8988T (cell line): ENCODE data around the gene NRN1.
"Not testable (repeated sequence)": the region's sequence is repeated elsewhere in the genome, so short reads cannot be mapped to it uniquely, and the experiment has no call there.

Source experiments
- DNase-seq: peaks from one replicate; pipeline ENCODE4 v3.0.0; 2011

Gene NRN1

DNA sequence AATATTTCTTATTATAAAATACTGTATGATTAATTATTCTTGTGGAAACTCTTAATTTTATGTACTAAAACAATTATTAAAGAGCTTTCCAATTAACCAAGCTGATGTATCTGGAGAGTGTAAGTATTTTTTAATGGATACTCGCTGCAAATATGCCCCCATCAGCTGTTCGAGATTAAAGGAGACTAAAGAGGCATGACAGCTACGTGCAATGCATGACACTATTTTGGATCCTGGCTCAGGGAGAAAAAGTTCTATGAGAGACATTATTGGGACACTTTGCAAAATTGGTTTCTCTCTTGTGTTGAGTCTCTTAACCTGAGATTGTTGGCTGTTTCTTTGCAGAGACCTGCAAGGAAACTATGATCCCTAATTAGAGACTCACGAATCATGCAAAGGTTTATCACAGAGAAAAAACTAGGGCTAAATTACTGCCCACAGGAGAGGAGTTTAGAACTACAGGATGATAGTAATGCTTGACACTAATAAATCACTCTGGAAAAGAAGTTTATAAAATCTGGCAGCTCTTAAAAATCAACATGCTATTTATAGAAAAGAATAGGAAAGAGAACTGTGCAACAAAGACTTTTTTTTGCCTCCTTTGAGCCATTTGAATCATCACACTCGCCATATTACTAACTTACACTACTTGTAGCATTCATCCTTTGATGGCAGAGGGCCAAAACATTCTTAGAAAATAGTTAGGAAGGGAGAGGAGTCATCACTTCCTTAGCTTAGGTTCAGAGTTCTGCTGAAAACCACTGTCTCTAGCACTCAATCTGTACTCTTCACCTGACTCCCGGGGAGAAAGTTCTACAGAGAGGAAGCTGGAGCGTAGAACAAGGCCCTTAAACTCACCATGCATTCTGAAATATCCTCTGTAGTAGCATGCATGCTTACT is 25.3 kb downstream of the NRN1 start:
- no peak for DNase-seq

DNA sequence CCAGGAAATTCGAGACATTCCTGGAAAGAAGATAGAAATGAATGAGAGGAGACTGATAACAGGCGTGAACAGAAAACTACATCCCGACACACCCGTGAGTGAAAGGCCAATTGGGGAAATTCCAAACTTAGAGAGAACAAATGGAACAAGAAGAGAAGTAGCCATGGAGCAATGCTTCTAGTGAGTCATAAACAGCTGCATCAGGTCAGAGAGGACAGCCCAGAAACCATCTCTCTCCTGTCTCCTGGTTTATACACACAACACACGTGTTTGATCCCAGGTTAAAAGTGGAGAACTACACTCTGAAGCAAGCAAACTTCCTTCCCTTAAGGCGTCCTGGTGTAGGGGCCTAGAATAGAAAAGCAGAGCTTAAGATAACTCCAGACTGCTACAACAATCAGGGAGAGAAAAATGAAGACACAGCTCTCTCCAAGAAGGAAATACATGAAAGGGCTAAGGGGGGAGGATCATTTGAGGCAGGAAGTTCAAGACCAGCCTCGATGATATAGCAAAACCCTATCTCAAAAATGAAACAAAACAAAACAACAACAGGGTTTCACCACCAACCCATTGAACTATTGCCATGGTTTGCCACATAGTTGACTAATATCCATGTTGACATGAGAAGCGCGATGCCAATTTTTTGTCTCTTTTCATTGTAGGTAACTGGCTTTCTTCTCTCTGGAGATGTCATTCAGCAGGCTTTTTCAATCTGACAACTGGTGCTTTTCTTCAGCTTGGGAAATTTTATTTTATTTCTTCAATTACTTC is 26.9 kb downstream of the NRN1 start:
- no peak for DNase-seq

DNA sequence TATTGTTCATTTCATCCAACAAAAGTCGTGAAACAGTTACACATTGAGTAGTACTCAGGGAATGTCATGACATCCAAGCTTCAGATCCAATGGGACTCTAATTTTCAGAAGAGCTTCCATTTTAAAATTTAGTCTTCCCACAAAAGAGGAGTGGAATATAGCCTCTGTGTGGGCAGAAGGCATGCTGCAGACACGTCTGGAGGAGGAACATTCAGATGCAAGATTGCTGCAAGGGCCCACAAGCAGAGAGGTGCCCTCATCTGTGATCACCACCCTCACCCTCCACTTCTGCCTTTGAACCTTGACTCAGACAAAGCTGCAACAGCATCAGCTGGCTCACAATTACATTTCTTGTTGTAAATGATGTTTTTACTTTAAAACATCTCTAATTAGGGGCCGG is 29.9 kb downstream of the NRN1 start:
- DNase-seq: no peak

DNA sequence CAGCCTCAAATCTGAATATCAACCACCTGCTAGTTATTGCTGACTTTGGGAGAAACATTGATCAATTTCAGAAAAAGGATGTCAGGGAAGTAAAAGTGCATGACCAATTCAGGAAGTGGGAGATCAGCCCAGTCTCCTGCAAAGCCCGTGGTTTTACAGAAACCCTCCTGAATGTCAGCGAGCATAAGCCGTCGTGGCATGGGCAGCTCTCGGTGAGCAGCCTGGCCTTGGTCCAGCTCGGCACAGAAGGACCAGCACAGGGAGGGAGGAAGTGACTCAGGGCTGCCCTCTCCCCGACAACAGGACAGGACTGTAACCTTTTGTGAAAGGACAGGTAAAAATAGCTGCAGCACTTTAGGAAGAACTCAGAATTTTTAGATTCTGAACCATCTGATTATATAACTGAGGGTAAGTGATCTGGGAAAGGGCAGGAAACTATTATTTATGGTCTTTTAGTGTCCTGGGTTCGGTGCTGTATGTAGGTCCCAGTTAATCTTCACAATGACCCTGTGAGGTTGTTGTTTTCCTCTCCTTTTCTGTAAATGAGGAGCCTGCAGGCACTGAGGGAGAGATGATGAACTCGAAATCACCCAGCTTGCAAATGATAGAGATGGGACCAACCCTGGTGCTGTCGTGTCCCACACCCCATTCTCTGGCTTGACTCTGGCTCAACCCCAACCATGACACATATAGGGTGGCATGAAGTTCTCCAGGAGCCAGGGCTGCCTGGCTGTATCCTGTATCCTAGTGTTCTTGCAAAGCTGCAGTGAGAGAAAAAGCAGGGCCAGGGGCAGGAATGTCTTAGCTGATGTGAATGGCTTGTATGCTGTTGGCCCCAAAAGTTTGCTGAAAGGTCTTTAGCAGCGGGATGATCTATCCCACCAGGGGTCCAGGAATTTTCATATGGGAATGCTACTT is 37.6 kb downstream of the NRN1 start:
- no peak for DNase-seq

DNA sequence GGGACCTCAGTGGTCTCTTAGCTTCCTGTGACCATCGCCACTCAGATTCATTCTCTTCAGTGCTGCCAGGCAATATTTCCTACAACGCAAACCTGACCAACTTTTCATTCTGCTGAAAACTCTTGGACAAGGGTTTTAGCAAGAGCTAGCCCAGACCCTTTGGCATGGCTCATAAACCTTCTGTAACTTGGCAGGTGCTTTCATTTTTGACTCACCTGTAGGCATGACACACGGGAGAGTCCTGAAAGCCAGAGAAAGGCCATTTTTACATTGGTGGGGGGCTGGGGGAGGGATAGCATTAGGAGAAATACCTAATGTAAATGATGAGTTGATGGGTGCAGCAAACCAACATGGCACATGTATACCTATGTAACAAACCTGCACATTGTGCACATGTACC is 38.7 kb downstream of the NRN1 start:
- DNase-seq: not testable (repeated sequence)

DNA sequence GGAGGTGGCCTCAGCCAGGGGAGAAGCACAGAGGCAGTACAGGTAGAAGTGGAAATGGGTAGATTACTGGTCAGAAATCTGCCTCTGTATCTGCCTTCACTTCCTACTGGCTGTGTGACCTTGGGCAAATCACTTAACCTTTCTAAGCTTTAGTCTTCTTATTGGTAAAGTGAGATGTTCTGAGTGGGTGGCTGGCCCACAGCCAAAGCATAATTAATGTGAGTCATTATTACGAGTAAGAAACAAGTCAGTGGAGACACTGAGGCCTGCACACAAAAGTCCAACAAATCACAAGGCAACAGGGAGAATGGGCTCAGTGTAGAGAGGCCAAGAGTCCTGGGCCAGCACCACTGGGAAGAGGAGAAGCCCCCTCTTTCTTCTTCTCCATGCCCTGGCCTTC is 39.1 kb downstream of the NRN1 start:
- DNase-seq: no peak

DNA sequence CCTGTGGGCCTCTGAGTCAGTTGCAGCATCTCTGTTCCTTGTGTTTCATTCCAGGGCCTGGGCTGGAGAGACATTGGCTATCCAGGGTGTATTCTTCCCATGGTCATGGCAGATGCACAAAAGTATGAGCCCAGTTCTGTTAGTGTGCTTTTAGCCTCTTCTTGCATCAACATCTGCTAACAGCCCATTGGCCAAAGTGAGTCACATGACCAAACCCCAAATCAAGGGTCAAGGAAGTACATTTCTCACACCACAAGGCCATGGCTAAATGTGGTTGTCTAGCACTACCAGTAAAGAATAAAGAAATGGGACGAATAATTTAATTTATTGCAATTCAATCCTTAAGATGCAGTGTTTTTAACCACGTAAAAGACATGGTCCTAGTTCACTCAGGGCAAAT is 43.9 kb downstream of the NRN1 start:
- DNase-seq: no peak

DNA sequence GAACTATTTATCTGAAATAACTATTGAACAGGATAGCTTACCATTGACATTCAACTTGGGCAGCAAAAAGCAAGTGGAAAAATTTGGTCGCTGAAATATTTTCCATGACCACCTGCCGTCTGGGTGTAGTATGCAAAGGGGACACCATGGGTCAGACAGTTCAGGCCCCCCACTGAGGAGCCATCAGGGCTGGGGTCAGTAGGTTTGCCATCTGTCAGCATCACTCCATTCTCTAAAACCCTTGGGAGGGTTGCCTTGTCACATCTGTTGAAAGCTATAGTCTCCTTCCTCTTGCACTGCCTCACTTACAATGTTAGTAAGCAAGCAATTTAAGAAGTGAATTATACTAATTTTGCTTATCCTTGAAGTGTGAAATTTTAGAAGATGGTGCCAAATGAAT is 44.9 kb downstream of the NRN1 start:
- no peak for DNase-seq

DNA sequence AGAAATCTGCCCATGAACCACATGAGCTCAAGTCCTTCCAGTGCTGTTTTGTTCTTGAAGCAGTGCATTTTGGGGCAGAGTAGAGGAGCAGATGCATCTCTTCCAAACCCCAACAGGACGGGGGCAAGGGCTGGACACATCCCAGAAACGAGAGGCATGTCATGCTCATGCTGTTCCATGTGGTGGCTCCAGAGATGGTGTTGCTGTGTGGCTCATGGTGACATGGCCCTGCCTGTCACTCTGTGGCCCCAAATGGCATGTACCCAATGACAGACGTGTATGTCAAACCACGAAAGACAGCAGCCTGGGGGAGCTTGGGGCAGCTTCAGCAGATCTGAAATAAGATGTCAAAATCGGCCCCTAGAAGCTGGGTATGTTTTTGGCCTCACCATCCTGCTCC is 46.3 kb downstream of the NRN1 start:
- DNase-seq: no peak

DNA sequence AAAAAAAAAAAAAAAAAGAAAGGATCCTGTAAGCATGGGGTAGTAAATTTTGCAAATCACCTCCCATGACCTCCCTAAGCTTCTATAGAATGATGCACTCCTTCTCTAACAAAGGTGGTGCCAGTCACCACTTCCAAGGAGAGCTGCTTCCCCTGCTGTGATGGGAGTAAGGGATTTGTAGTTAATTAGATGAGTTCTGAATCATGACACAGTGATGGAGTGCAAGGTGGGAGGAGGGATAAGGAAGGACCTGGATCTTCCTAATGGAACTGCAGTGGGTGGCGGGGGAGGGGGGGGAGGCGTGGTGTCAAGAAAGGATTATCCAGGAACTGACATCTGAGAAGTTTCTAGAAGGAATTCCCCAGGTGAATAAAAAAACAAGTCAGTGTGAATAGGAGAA is 47.8 kb downstream of the NRN1 start:
- DNase-seq: no peak

DNA sequence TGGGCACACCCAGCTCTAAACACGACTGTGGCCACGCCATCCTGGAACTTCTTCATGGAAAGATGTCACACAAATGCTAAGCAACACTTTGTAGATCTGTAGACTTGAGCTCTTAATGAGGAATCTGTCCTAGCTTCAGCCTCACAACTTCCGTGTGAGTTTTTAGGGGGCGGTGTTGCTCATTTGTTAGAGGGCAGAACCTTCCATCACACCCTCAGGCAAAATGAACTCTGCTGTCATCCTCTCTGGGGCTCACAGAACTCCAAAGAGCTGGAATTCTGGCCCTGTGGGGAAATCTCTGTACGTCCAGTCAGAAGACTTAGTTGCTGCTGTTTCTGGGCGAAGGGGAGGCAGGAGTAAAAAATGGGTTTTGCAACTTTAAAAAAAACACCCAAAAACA is 49.8 kb downstream of the NRN1 start:
- no peak for DNase-seq

DNA sequence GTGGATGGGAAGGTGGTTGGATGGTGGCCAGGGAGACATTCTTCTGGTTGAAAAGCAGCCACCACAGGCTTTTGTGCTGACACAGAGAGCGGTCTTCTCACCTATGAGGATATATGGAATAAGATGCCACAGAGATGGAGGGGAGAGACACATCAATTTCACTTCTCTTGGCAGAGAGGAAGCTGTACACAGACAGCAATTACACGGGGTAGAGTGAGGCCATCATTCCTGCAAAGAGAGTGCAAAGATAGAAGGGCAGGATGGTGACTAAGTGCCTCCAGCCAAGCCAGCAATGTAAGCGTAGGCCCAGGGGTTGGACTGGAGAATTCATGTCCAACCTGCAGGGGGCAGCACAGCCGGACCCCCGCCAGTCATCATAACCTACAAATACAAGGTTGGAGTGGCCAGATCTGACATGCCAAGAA is 56.4 kb downstream of the NRN1 start:
- no peak for DNase-seq
